ENCODE measurements around the gene HSF4.

GRCh38 chr16:67187175-67187890 is 22.8 kb downstream of the HSF4 start:
- TF ChIP-seq HMGA2 (CRISPR knock-in tag; IDR thresholded peaks at IDR 0.05) (no peak), CTCF (IDR thresholded peaks at IDR 0.05) (no peak), ETV6 (CRISPR knock-in tag; IDR thresholded peaks at IDR 0.05) (no peak), E2F4 (CRISPR knock-in tag; IDR thresholded peaks at IDR 0.05; ENCODE audit: borderline replicate concordance, low read depth) (no peak)
